OCI-LY7 (cell line): Measurements from ENCODE around the gene HTN3. TPM values are rescaled to one million over a fixed set of nuclear protein-coding genes. Genes with fewer than 3 reads are reported as not detected.

Experiments used
- BruUV-seq: library from RNA; stranded (reverse); fragments of 400-500 nt; replicated peaks from 2 replicates; lab custom pipeline; 2021; lab: Mats Ljungman, UMichigan
- CTCF ChIA-PET: fragments of 300-600 bp; sonication (Branson Sonifier 250); formaldehyde crosslinking; loops from one replicate; lab custom pipeline; 2022; ENCODE audit warnings: antibody characterized with exemption; ENCODE audit not compliant: unreplicated experiment; lab: Charles Lee
- POLR2A ChIA-PET: fragments of 300-600 bp; sonication (Branson Sonifier 250); formaldehyde crosslinking; loops from one replicate; lab custom pipeline; 2022; ENCODE audit warnings: antibody characterized with exemption; lab: Charles Lee
- DNase-seq: peaks from one replicate; pipeline ENCODE4 v3.0.0-alpha.2; 2015; ENCODE audit warnings: low spot score
- H2AFZ ChIP-seq: fragments of 200-600 bp; sonication (generic), shearing (Covaris generic); 2 replicates; pipeline ENCODE4 v1.6.1; 2014; ENCODE audit warnings: mild to moderate bottlenecking, antibody characterized with exemption, low read length, moderate library complexity
- H3K27ac ChIP-seq: fragments of 200-600 bp; sonication (generic); 2 replicates; pipeline ENCODE4 v1.5.1; 2014; ENCODE audit warnings: mixed run types, low read depth, mild to moderate bottlenecking, moderate library complexity, low read length, inconsistent platforms; ENCODE audit not compliant: poor library complexity, severe bottlenecking
- H3K36me3 ChIP-seq: fragments of 200-600 bp; sonication (generic); 2 replicates; pipeline ENCODE4 v1.6.1; 2014; ENCODE audit warnings: mild to moderate bottlenecking, antibody characterized with exemption, low read length, moderate library complexity, mixed read lengths; ENCODE audit not compliant: insufficient read depth
- H3K4me1 ChIP-seq: fragments of 200-600 bp; sonication (generic); 2 replicates; pipeline ENCODE4 v1.5.1; 2014; ENCODE audit warnings: mild to moderate bottlenecking, low read length; ENCODE audit not compliant: insufficient read depth, poor library complexity, severe bottlenecking
- H3K4me2 ChIP-seq: fragments of 200-600 bp; sonication (generic); 2 replicates; pipeline ENCODE4 v1.6.1; 2014; ENCODE audit warnings: mild to moderate bottlenecking, low read length
- H3K4me3 ChIP-seq: fragments of 200-600 bp; sonication (generic); 2 replicates; pipeline ENCODE4 v1.5.1; 2014; ENCODE audit warnings: mild to moderate bottlenecking, low read depth, low read length; ENCODE audit not compliant: poor library complexity, severe bottlenecking
- H3K79me2 ChIP-seq: fragments of 200-600 bp; sonication (generic); 2 replicates; pipeline ENCODE4 v1.6.1; 2016; ENCODE audit warnings: low read depth, mild to moderate bottlenecking, low read length, moderate library complexity, mixed read lengths; ENCODE audit not compliant: insufficient read depth
- H3K9me2 ChIP-seq: fragments of 200-600 bp; sonication (generic); 2 replicates; pipeline ENCODE4 v1.6.1; 2016; ENCODE audit warnings: mild to moderate bottlenecking, low read length, mixed read lengths; ENCODE audit not compliant: insufficient read depth
- H3K9me3 ChIP-seq: fragments of 200-600 bp; sonication (generic); 2 replicates; pipeline ENCODE4 v1.6.1; 2014; ENCODE audit warnings: mild to moderate bottlenecking, mixed run types, low read length, mixed read lengths
- H4K20me1 ChIP-seq: fragments of 200-600 bp; sonication (generic); 2 replicates; pipeline ENCODE4 v1.6.1; 2014; ENCODE audit warnings: mild to moderate bottlenecking, antibody characterized with exemption, low read length, moderate library complexity, mixed read lengths; ENCODE audit not compliant: insufficient read depth
- EZH2phosphoT487 ChIP-seq: fragments of 200-600 bp; sonication (generic); IDR thresholded peaks from 2 replicates; pipeline ENCODE4 v1.6.1; 2018; ENCODE audit warnings: low read depth, borderline replicate concordance, mild to moderate bottlenecking, mixed run types, antibody characterized with exemption, low read length, moderate library complexity, mixed read lengths
- intact Hi-C: fragments of 100-400 bp; cut with micrococcal nuclease; formaldehyde crosslinking; loops from one replicate; pipeline ENCODE4 v1.10.0; 2022; ENCODE audit not compliant: unreplicated experiment
- total RNA-seq, 2 experiments: library from RNA; depleted of rRNA in 1 of 2; stranded (reverse); fragments of >200 nt in 1 of 2; shearing (Covaris generic) in 1 of 2; gene quantifications; 2 replicates each; pipeline ENCODE4 v1.2.3, GENCODE V29; 2014 to 2022
- TF ChIP-seq, protein P1 (sequence below): fragments of 200-600 bp; sonication (generic); conservative IDR thresholded peaks from 2 replicates; pipeline ENCODE4 v1.5.1; 2014; ENCODE audit warnings: mild to moderate bottlenecking, antibody characterized with exemption, low read length, moderate library complexity, mixed read lengths

The HTN3 gene
- total RNA-seq, 2 experiments from 2014 or later = not detected

DNA sequence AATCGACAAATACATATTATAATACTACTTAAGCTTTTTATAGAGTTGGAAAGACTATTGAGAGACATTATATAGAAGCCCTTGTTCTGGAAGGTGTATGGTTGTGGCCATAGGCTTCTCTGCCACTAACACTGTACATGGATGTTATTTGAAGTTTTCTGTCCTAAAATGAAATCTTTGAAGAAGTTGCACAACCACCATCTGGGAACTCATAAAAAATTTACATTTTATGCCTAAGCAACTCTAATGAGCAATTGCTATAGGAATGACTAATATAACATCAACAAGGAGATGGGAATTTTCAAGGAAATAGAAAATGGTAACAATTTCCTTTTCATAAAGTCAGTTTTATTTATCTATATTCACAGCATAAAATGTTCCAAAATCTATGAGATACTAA lies 29.4 kb downstream of the HTN3 start:
- no TSS peak for BruUV-seq
- Histone ChIP-seq H2AFZ (no peak overlapping the region), H3K4me1 (no peaks in the 10 kb centered on the region), H3K4me2 (no peak overlapping the region), H4K20me1 (no peaks in the 10 kb centered on the region), H3K9me3 (no peaks in the 10 kb centered on the region), H3K79me2 (no peaks in the 10 kb centered on the region), H3K27ac (no peak overlapping the region), H3K36me3 (no peaks in the 10 kb centered on the region), H3K9me2 (no peaks in the 10 kb centered on the region), H3K4me3 (no peak overlapping the region)
- TF ChIP-seq EZH2phosphoT487 = no peak
- intact Hi-C loops = no loop called here
- no peak for DNase-seq
- CTCF ChIA-PET = no interaction called here
- POLR2A ChIA-PET = interaction anchor here (0.6 kb wide), 1 partner anchor 182 kb away, joined by 3 read pairs; no protein-coding TSS in a partner anchor

GRCh38 chr4:70059149-70059548 lies 30.9 kb downstream of the HTN3 start:
- no peaks in the 10 kb centered on the region for H4K20me1 ChIP-seq
- no peaks in the 10 kb centered on the region for H3K9me2 ChIP-seq
- no peak overlapping the region for H3K4me3 ChIP-seq
- no peak for DNase-seq
- no peak for TF ChIP-seq EZH2phosphoT487
- TF ChIP-seq, protein P1, sequence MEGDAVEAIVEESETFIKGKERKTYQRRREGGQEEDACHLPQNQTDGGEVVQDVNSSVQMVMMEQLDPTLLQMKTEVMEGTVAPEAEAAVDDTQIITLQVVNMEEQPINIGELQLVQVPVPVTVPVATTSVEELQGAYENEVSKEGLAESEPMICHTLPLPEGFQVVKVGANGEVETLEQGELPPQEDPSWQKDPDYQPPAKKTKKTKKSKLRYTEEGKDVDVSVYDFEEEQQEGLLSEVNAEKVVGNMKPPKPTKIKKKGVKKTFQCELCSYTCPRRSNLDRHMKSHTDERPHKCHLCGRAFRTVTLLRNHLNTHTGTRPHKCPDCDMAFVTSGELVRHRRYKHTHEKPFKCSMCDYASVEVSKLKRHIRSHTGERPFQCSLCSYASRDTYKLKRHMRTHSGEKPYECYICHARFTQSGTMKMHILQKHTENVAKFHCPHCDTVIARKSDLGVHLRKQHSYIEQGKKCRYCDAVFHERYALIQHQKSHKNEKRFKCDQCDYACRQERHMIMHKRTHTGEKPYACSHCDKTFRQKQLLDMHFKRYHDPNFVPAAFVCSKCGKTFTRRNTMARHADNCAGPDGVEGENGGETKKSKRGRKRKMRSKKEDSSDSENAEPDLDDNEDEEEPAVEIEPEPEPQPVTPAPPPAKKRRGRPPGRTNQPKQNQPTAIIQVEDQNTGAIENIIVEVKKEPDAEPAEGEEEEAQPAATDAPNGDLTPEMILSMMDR = no peak
- no peaks in the 10 kb centered on the region for H3K36me3 ChIP-seq
- ChIA-PET CTCF (no interaction called here), POLR2A (no interaction called here)
- intact Hi-C loops = no loop called here
- no peaks in the 10 kb centered on the region for H3K9me3 ChIP-seq
- no peaks in the 10 kb centered on the region for H3K79me2 ChIP-seq
- no peak overlapping the region for H3K27ac ChIP-seq
- no peak overlapping the region for H3K4me2 ChIP-seq
- no peaks in the 10 kb centered on the region for H3K4me1 ChIP-seq
- no peak overlapping the region for H2AFZ ChIP-seq
- no TSS peak for BruUV-seq

- Histone ChIP-seq H2AFZ (no peak overlapping the region), H3K4me1 (no peaks in the 10 kb centered on the region), H3K4me2 (no peak overlapping the region), H3K4me3 (no peak overlapping the region), H3K9me2 (no peaks in the 10 kb centered on the region), H3K36me3 (no peaks in the 10 kb centered on the region), H3K79me2 (no peaks in the 10 kb centered on the region), H4K20me1 (no peaks in the 10 kb centered on the region), H3K9me3 (no peaks in the 10 kb centered on the region), H3K27ac (no peak overlapping the region)
- TF ChIP-seq EZH2phosphoT487 = no peak
- TF ChIP-seq, protein P1 = no peak
- BruUV-seq = no TSS peak
- intact Hi-C loops = no loop called here
- ChIA-PET POLR2A (no interaction called here), CTCF (no interaction called here)
- no peak for DNase-seq
Measured at GRCh38 chr4:70062000-70062399, 33.7 kb downstream of the HTN3 start.
